CD14-positive monocyte (primary cell): ENCODE results near the gene DRC1. TPM values are rescaled to one million over a fixed set of nuclear protein-coding genes. Genes with fewer than 3 reads are reported as not detected.
A peak's percentile ranks its signal among the peaks of the same experiment; 100 is the strongest.

Experiments
- DNase-seq, 3 donors: peaks; one replicate each; pipeline ENCODE4 v3.0.0-alpha.2; 2011 to 2022
- H2AFZ ChIP-seq: 2 replicates; pipeline ENCODE4 v1.6.0; 2012; ENCODE audit warnings: mild to moderate bottlenecking, low read depth, low read length, inconsistent platforms; ENCODE audit not compliant: insufficient read depth, poor library complexity, severe bottlenecking
- H3K27ac ChIP-seq, 2 donors: 1 replicate in 1 of 2; 2 replicates in 1 of 2; pipeline ENCODE4 v1.5.1; 2012 to 2013; ENCODE audit warnings: low read length in 2 of 2, control low read depth in 1 of 2, inconsistent platforms in 1 of 2, low read depth in 1 of 2, mild to moderate bottlenecking in 1 of 2
- H3K27me3 ChIP-seq, 2 donors: one replicate each; pipeline versions ENCODE4 v1.6.0 to v1.6.1; 2011 to 2013; ENCODE audit warnings: low read length in 2 of 2; ENCODE audit not compliant: control insufficient read depth in 2 of 2, insufficient read depth in 2 of 2
- H3K36me3 ChIP-seq, 2 donors: replicated peaks in 1 of 2; 1 replicate in 1 of 2; 2 replicates in 1 of 2; pipeline versions ENCODE4 v1.5.1 to v1.6.1; 2012 to 2013; ENCODE audit warnings: low read length in 2 of 2, control low read depth in 1 of 2, inconsistent platforms in 1 of 2, mild to moderate bottlenecking in 1 of 2; ENCODE audit not compliant: insufficient read depth in 2 of 2, control insufficient read depth in 1 of 2
- H3K4me1 ChIP-seq, 2 donors: 1 replicate in 1 of 2; 2 replicates in 1 of 2; pipeline versions ENCODE4 v1.5.1 to v1.6.1; 2012 to 2013; ENCODE audit warnings: low read length in 2 of 2, control low read depth in 1 of 2, inconsistent platforms in 1 of 2, mild to moderate bottlenecking in 1 of 2, moderate library complexity in 1 of 2; ENCODE audit not compliant: insufficient read depth in 2 of 2, control insufficient read depth in 1 of 2
- H3K4me2 ChIP-seq: replicated peaks from 2 replicates; pipeline ENCODE3; 2012; ENCODE audit warnings: low read length, moderate library complexity, mild to moderate bottlenecking; ENCODE audit not compliant: poor library complexity, severe bottlenecking; ENCODE audit errors: extremely low read depth
- H3K4me3 ChIP-seq, 3 experiments: fragments of 200-600 bp in 1 of 3; sonication (generic) in 1 of 3; replicated peaks in 1 of 3; 1 replicate in 2 of 3; 2 replicates in 1 of 3; pipeline ENCODE4 v1.5.1; 2011 to 2013; ENCODE audit warnings: low read length in 3 of 3, mild to moderate bottlenecking in 3 of 3, control low read depth in 2 of 3, low read depth in 2 of 3, inconsistent platforms in 1 of 3, moderate library complexity in 1 of 3
- H3K79me2 ChIP-seq: 2 replicates; pipeline ENCODE4 v1.6.0; 2012; ENCODE audit warnings: mild to moderate bottlenecking, control low read depth, inconsistent platforms, low read length, moderate library complexity; ENCODE audit not compliant: insufficient read depth
- H3K9ac ChIP-seq: 2 replicates; pipeline ENCODE4 v1.6.0; 2017; ENCODE audit warnings: low read length, mild to moderate bottlenecking; ENCODE audit not compliant: insufficient read depth, poor library complexity, severe bottlenecking
- H3K9me3 ChIP-seq, 2 donors: replicated peaks in 1 of 2; 1 replicate in 1 of 2; 2 replicates in 1 of 2; pipeline versions ENCODE4 v1.5.1 to v1.6.1; 2012 to 2013; ENCODE audit warnings: low read length in 2 of 2, control low read depth in 1 of 2; ENCODE audit not compliant: control insufficient read depth in 1 of 2, insufficient read depth in 1 of 2
- H4K20me1 ChIP-seq: 2 replicates; pipeline ENCODE4 v1.6.0; 2012; ENCODE audit warnings: mild to moderate bottlenecking, low read length, control low read depth, moderate library complexity; ENCODE audit not compliant: insufficient read depth
- H3K27ac Mint-ChIP-seq, 7 donors: one replicate each; pipeline ENCODE4 v1.8.0; 2020; ENCODE audit warnings: mild to moderate bottlenecking in 7 of 7, mixed read lengths in 7 of 7, moderate library complexity in 6 of 7, inconsistent platforms in 2 of 7
- H3K27me3 Mint-ChIP-seq, 3 donors: one replicate each; pipeline ENCODE4 v1.8.0; 2021 to 2022; ENCODE audit warnings: low read depth in 3 of 3, mild to moderate bottlenecking in 3 of 3, mixed read lengths in 3 of 3, moderate library complexity in 3 of 3, inconsistent platforms in 1 of 3
- H3K36me3 Mint-ChIP-seq, 2 donors: one replicate each; pipeline ENCODE4 v1.8.0; 2020; ENCODE audit warnings: mixed read lengths in 2 of 2, inconsistent platforms in 1 of 2, mild to moderate bottlenecking in 1 of 2
- H3K4me1 Mint-ChIP-seq: one replicate; pipeline ENCODE4 v1.8.0; 2020; ENCODE audit warnings: mild to moderate bottlenecking, mixed read lengths
- H3K4me3 Mint-ChIP-seq, 2 donors: one replicate each; pipeline ENCODE4 v1.8.0; 2020; ENCODE audit warnings: mild to moderate bottlenecking in 2 of 2, mixed read lengths in 2 of 2, moderate library complexity in 1 of 2
- H3K9me3 Mint-ChIP-seq, 7 donors: one replicate each; pipeline ENCODE4 v1.8.0; 2020 to 2022; ENCODE audit warnings: mixed read lengths in 7 of 7, mild to moderate bottlenecking in 6 of 7, moderate library complexity in 6 of 7, inconsistent platforms in 2 of 7
- CTCF ChIP-seq: fragments of 200-600 bp; IDR thresholded peaks from one replicate; pipeline ENCODE4 v1.8.0; 2022; ENCODE audit warnings: antibody characterized with exemption, mild to moderate bottlenecking
- WGBS: methylation state at CpG from one replicate; pipeline ENCODE4 v1.1.5; 2013; ENCODE audit warnings: missing lambda C conversion rate; ENCODE audit not compliant: insufficient coverage; 5-methylcytosine and 5-hydroxymethylcytosine counted together
- intact Hi-C, 2 donors: fragments of 100-400 bp; cut with micrococcal nuclease; formaldehyde crosslinking; loops; one replicate each; pipeline versions ENCODE4 v1.15.0 to v1.15.1; 2023
- polyA plus RNA-seq, 3 donors: library from polyadenylated mRNA; depleted of rRNA in 1 of 3; unstranded in 2 of 3; stranded (reverse) in 1 of 3; fragments of 300-500 nt in 2 of 3; fragments of >200 nt in 1 of 3; fragmentation: Illumina TruSeq in 2 of 3; gene quantifications; 1 replicate in 2 of 3; 2 replicates in 1 of 3; pipeline ENCODE4 v1.2.3, GENCODE V29; 2012 to 2021

DRC1 gene
- polyA plus RNA-seq, 3 donors = not detected

- peaks cover 0 to 2% (median 0%) of the 10 kb centered on the region in 7 donors for H3K9me3 Mint-ChIP-seq
- H3K27ac Mint-ChIP-seq = peak overlapping the region in 1 of 7 donors; percentile 63
- H3K36me3 Mint-ChIP-seq = no peaks in the 10 kb centered on the region
- no CpG with 5 or more reads among the region's 4 CpGs for WGBS
- H3K79me2 ChIP-seq = no peaks in the 10 kb centered on the region
- H3K4me3 Mint-ChIP-seq = no peak overlapping the region
- peaks cover 9 to 15% of the 10 kb centered on the region in 2 donors for H3K4me1 ChIP-seq
- no peak overlapping the region for H3K9ac ChIP-seq
- H3K27me3 ChIP-seq = peaks cover 0 to 2% of the 10 kb centered on the region in 2 donors
- H3K4me2 ChIP-seq = no peak overlapping the region
- H3K36me3 ChIP-seq = no peaks in the 10 kb centered on the region
- peaks cover 6 to 19% (median 8%) of the 10 kb centered on the region in 3 donors for H3K27me3 Mint-ChIP-seq
- intact Hi-C loops = no loop called here
- peaks cover 15% of the 10 kb centered on the region for H3K4me1 Mint-ChIP-seq
- H2AFZ ChIP-seq = no peak overlapping the region
- H3K4me3 ChIP-seq = no peak overlapping the region
- no peak for DNase-seq
- H3K27ac ChIP-seq = no peak overlapping the region
- no peaks in the 10 kb centered on the region for H4K20me1 ChIP-seq
- H3K9me3 ChIP-seq = no peaks in the 10 kb centered on the region
- no peak for TF ChIP-seq CTCF
These were observed 98.7 kb downstream of the DRC1 start for GRCh38 chr2:26500406-26500805.

GRCh38 chr2:26503231-26503880 is 101.6 kb downstream of the DRC1 start:
- WGBS = 2% methylated on average over 33 of the region's 41 CpGs
- Histone ChIP-seq H2AFZ (peak overlapping the region; percentile 99), H3K36me3 (no peaks in the 10 kb centered on the region), H3K27ac (peak overlapping the region in 1 of 2 donors; percentile 14), H3K9ac (peak overlapping the region; percentile 49), H3K4me1 (peaks cover 9 to 15% of the 10 kb centered on the region in 2 donors), H4K20me1 (no peaks in the 10 kb centered on the region), H3K4me3 (peak overlapping the region; percentile 29 to 81 (median 41)), H3K79me2 (no peaks in the 10 kb centered on the region), H3K4me2 (peak overlapping the region; percentile 82), H3K9me3 (no peaks in the 10 kb centered on the region), H3K27me3 (peaks cover 0 to 2% of the 10 kb centered on the region in 2 donors)
- Mint-ChIP-seq H3K4me3 (peak overlapping the region; percentile 67 to 85), H3K27ac (peak overlapping the region in 1 of 7 donors; percentile 55), H3K36me3 (no peaks in the 10 kb centered on the region), H3K9me3 (peaks cover 0 to 2% (median 0%) of the 10 kb centered on the region in 7 donors), H3K27me3 (peaks cover 3 to 14% (median 5%) of the 10 kb centered on the region in 3 donors), H3K4me1 (peaks cover 10% of the 10 kb centered on the region)
- intact Hi-C loops = no loop called here
- TF ChIP-seq CTCF = peak; percentile 97
- peak; percentile 72 to 82 (median 72) for DNase-seq
